Measurements from ENCODE around the gene POLR1E. TPM values are rescaled to one million over a fixed set of nuclear protein-coding genes. Genes with fewer than 3 reads are reported as not detected.

Gene POLR1E
- total and polyA plus RNA-seq, 4 donors: 4.9 to 25.5 (median 14.4) TPM

DNA sequence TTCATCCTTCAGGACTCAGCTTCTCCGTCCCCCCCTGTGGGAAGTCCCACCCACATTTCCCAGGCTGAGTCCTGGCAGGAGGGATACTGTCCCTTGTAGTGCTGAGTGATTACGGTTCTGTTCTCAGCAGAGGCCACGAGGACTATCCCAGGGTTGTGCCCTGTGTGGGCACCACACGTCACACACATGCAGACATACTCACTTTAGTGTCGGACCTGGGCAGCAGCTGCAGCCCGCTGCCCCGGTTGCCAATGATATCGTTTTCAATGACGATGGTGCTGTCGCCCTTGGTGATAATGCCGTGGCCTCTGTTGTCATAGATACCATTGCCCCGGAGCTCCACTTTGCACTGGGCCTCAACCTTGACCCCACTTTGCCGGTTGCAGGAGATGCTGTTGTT, 32.2 kb downstream of the POLR1E start:
- WGBS: 96% methylated on average over 13 of the region's 13 CpGs
- Histone ChIP-seq H3K36me3 (ENCODE audit: control insufficient read depth in 4 of 4, insufficient read depth in 3 of 4, low read depth in 1 of 4, low read length in 3 of 4) (peaks cover 4 to 19% (median 8%) of the 10 kb centered on the region in 4 donors), H3K4me3 (ENCODE audit: low read depth in 1 of 3, low read length in 3 of 3) (no peak overlapping the region)

DNA sequence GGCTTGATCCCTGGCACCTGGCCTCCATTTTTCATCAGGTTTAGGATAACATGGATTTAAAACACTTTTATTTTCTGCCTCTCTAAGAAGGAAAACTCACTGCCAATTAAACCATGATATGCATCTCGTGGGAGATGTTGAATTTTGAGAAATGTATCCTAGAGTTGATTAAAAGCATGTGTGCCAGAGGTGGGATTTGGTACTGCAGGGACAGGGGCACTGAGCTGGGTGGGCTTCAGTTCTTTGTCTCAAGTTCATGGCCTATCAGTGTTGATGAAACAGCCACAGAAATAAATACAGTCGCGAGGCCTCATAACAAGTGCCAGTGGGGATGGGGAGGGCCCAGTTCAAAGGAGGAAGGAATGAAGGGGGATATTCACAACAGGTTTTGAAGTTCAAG, 34.9 kb downstream of the POLR1E start:
- TF ChIP-seq JUND (IDR thresholded peaks at IDR 0.05) (no peak), FOXA2 (IDR thresholded peaks at IDR 0.05) (no peak), NR2F2 (IDR thresholded peaks at IDR 0.05) (no peak), RAD21 (IDR thresholded peaks at IDR 0.05) (no peak), GABPA (IDR thresholded peaks at IDR 0.05 in 1 of 2, conservative IDR thresholded peaks at IDR 0.05 in 1 of 2) (no peak), HNF4A (conservative IDR thresholded peaks at IDR 0.05) (no peak), YY1 (IDR thresholded peaks at IDR 0.05) (no peak)
- TF ChIP-seq, protein P1, sequence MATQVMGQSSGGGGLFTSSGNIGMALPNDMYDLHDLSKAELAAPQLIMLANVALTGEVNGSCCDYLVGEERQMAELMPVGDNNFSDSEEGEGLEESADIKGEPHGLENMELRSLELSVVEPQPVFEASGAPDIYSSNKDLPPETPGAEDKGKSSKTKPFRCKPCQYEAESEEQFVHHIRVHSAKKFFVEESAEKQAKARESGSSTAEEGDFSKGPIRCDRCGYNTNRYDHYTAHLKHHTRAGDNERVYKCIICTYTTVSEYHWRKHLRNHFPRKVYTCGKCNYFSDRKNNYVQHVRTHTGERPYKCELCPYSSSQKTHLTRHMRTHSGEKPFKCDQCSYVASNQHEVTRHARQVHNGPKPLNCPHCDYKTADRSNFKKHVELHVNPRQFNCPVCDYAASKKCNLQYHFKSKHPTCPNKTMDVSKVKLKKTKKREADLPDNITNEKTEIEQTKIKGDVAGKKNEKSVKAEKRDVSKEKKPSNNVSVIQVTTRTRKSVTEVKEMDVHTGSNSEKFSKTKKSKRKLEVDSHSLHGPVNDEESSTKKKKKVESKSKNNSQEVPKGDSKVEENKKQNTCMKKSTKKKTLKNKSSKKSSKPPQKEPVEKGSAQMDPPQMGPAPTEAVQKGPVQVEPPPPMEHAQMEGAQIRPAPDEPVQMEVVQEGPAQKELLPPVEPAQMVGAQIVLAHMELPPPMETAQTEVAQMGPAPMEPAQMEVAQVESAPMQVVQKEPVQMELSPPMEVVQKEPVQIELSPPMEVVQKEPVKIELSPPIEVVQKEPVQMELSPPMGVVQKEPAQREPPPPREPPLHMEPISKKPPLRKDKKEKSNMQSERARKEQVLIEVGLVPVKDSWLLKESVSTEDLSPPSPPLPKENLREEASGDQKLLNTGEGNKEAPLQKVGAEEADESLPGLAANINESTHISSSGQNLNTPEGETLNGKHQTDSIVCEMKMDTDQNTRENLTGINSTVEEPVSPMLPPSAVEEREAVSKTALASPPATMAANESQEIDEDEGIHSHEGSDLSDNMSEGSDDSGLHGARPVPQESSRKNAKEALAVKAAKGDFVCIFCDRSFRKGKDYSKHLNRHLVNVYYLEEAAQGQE (IDR thresholded peaks at IDR 0.05): no peak
- TF ChIP-seq, protein P2, sequence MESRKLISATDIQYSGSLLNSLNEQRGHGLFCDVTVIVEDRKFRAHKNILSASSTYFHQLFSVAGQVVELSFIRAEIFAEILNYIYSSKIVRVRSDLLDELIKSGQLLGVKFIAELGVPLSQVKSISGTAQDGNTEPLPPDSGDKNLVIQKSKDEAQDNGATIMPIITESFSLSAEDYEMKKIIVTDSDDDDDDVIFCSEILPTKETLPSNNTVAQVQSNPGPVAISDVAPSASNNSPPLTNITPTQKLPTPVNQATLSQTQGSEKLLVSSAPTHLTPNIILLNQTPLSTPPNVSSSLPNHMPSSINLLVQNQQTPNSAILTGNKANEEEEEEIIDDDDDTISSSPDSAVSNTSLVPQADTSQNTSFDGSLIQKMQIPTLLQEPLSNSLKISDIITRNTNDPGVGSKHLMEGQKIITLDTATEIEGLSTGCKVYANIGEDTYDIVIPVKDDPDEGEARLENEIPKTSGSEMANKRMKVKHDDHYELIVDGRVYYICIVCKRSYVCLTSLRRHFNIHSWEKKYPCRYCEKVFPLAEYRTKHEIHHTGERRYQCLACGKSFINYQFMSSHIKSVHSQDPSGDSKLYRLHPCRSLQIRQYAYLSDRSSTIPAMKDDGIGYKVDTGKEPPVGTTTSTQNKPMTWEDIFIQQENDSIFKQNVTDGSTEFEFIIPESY (IDR thresholded peaks at IDR 0.05): no peak
- H3K27ac ChIP-seq (ENCODE audit: low read depth in 1 of 2, low read length in 2 of 2): no peak overlapping the region
- no peaks in the 10 kb centered on the region for H3K9me3 ChIP-seq (ENCODE audit: control insufficient read depth in 4 of 4, low read length in 3 of 4)
- H3K9ac ChIP-seq (ENCODE audit: low read depth in 1 of 2, low read length in 2 of 2): no peak overlapping the region
- no peak for DNase-seq (ENCODE audit: low spot score)
- H3K36me3 ChIP-seq (ENCODE audit: control insufficient read depth in 4 of 4, insufficient read depth in 3 of 4, low read depth in 1 of 4, low read length in 3 of 4): peaks cover 4 to 29% (median 10%) of the 10 kb centered on the region in 4 donors
- no peak overlapping the region for H3K4me3 ChIP-seq (ENCODE audit: low read depth in 1 of 3, low read length in 3 of 3)
- H3K27me3 ChIP-seq (ENCODE audit: control insufficient read depth in 4 of 4, insufficient read depth in 4 of 4, low read length in 3 of 4): no peaks in the 10 kb centered on the region
- no peaks in the 10 kb centered on the region for H3K4me1 ChIP-seq (ENCODE audit: control insufficient read depth in 4 of 4, insufficient read depth in 4 of 4, low read length in 3 of 4)
- WGBS: 90% methylated on average over 3 of the region's 3 CpGs

More for the DNA sequence above, 32.2 kb downstream of the POLR1E start:
- Histone ChIP-seq H3K9ac (ENCODE audit: low read depth in 1 of 2, low read length in 2 of 2) (no peak overlapping the region), H3K4me1 (ENCODE audit: control insufficient read depth in 4 of 4, insufficient read depth in 4 of 4, low read length in 3 of 4) (no peaks in the 10 kb centered on the region), H3K27ac (ENCODE audit: low read depth in 1 of 2, low read length in 2 of 2) (no peak overlapping the region), H3K27me3 (ENCODE audit: control insufficient read depth in 4 of 4, insufficient read depth in 4 of 4, low read length in 3 of 4) (no peaks in the 10 kb centered on the region), H3K9me3 (ENCODE audit: control insufficient read depth in 4 of 4, low read length in 3 of 4) (no peaks in the 10 kb centered on the region)
- TF ChIP-seq, protein P3, sequence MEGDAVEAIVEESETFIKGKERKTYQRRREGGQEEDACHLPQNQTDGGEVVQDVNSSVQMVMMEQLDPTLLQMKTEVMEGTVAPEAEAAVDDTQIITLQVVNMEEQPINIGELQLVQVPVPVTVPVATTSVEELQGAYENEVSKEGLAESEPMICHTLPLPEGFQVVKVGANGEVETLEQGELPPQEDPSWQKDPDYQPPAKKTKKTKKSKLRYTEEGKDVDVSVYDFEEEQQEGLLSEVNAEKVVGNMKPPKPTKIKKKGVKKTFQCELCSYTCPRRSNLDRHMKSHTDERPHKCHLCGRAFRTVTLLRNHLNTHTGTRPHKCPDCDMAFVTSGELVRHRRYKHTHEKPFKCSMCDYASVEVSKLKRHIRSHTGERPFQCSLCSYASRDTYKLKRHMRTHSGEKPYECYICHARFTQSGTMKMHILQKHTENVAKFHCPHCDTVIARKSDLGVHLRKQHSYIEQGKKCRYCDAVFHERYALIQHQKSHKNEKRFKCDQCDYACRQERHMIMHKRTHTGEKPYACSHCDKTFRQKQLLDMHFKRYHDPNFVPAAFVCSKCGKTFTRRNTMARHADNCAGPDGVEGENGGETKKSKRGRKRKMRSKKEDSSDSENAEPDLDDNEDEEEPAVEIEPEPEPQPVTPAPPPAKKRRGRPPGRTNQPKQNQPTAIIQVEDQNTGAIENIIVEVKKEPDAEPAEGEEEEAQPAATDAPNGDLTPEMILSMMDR (IDR thresholded peaks at IDR 0.05; ENCODE audit: low read depth, low read length, missing input control): no peak
- TF ChIP-seq, protein P4, sequence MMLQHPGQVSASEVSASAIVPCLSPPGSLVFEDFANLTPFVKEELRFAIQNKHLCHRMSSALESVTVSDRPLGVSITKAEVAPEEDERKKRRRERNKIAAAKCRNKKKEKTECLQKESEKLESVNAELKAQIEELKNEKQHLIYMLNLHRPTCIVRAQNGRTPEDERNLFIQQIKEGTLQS (IDR thresholded peaks at IDR 0.05): no peak
- TF ChIP-seq FOXA1 (IDR thresholded peaks at IDR 0.05): no peak
- no peak for TF ChIP-seq FOXA2 (IDR thresholded peaks at IDR 0.05)
- TF ChIP-seq GABPA (IDR thresholded peaks at IDR 0.05 in 1 of 2, conservative IDR thresholded peaks at IDR 0.05 in 1 of 2): no peak
- no peak for TF ChIP-seq RAD21 (IDR thresholded peaks at IDR 0.05)
- no peak for TF ChIP-seq JUND (IDR thresholded peaks at IDR 0.05)
- no peak for DNase-seq (ENCODE audit: low spot score)
